Measurements from ENCODE around the gene DCUN1D2.

The DCUN1D2 gene

DNA sequence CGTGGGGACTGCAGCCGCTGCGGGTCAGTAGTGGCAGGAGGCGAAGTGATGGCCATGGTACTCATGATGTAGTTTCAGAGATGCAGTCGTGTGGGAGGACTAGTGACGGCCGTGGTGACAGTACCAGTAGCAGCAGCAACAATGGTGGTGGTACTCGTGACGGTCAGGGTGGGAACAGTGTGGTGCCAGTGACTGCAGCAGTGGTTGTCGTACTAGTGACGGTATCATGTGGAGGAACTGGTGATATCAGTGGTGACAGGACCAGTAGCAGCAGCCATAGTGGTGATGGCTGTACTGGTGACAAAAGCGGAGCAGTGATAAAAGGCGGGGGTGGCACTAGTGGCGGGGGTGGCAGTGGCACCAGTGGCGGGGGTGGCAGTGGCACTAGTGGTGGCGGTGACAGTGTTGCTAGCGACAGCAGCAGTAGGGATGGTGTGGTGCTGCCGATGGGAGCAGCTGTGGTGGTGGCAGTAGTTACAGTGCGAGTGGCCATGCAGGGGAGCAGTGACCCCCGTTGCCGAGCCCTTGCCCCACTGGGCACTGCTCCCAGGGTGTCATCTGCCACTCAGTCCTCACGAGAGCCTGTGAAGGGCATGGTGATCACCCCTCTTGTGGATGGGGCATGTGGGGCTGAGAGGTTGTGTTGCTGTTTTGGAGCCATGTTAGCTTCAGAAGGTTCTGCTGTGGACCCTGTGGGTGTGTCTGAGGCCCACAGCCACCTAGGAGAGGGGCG, 60.0 kb downstream of the DCUN1D2 start:
- H3K4me3 ChIP-seq (replicated peaks; ENCODE audit: low read depth, low read length), result no peak overlapping the region
- TF ChIP-seq, protein P1, sequence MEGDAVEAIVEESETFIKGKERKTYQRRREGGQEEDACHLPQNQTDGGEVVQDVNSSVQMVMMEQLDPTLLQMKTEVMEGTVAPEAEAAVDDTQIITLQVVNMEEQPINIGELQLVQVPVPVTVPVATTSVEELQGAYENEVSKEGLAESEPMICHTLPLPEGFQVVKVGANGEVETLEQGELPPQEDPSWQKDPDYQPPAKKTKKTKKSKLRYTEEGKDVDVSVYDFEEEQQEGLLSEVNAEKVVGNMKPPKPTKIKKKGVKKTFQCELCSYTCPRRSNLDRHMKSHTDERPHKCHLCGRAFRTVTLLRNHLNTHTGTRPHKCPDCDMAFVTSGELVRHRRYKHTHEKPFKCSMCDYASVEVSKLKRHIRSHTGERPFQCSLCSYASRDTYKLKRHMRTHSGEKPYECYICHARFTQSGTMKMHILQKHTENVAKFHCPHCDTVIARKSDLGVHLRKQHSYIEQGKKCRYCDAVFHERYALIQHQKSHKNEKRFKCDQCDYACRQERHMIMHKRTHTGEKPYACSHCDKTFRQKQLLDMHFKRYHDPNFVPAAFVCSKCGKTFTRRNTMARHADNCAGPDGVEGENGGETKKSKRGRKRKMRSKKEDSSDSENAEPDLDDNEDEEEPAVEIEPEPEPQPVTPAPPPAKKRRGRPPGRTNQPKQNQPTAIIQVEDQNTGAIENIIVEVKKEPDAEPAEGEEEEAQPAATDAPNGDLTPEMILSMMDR (IDR thresholded peaks at IDR 0.05; ENCODE audit: low read depth, low read length, missing control alignments), result no peak
- DNase-seq (ENCODE audit: extremely low read depth, low read depth), result no peak

DNA sequence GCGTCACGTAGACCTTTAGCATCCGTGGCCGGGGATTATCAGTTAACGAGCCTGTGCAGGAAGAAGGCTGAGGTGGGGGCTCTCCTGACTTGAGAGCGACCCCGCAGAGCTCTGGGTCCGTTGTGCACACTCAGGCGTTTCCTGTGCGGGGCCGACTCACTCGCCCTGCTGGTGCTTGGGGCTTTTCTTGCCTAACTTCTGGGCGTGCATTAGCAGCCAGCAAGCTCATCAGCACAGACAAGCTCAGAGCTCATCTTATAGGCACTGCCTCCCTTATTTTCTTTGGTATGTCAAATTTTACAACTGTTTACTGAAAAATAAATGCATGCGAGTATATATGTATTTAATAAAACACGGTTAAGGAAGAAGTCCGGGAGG, 60.9 kb downstream of the DCUN1D2 start:
- TF ChIP-seq, protein P1 (IDR thresholded peaks at IDR 0.05; ENCODE audit: low read depth, low read length, missing control alignments), result no peak
- no peak for DNase-seq (ENCODE audit: extremely low read depth, low read depth)
- H3K4me3 ChIP-seq (replicated peaks; ENCODE audit: low read depth, low read length), result no peak overlapping the region

DNA sequence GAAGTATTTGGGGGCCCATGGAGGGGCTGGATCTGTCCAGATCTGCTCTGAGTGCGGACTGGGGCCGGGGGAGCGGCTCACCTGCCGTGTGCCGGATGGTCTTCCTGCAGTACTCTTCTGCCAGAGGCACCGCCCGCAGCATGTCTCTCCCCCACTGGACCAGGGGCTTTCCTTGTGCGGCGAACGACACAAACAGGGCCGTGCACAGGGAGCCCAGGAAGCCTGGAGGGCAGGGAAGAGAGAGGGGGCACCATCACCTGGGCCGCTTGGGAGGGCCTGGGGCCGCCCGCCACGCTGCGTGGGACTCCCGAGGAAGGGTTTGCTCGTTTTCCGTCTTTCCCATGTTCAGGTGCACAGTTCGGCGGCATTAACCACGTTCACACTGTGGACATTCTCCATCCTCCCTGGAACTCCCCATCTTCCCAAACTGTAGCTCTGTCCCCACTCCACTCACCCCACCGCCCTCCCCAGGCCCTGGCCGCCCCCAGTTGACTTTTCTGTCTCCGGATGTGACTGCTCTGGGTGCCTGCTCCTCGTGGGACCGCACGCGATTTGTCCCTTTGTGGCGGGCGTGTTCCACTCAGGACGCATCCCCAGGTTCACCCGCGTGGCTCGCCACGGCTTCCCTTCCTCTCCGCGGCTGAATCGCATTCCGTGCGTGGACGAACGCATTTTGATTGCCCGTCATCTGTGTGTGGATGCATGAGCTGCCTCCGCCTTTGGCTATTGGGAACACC, 61.5 kb downstream of the DCUN1D2 start:
- H3K4me3 ChIP-seq (replicated peaks; ENCODE audit: low read depth, low read length), result no peak overlapping the region
- DNase-seq (ENCODE audit: extremely low read depth, low read depth), result no peak
- TF ChIP-seq, protein P1 (IDR thresholded peaks at IDR 0.05; ENCODE audit: low read depth, low read length, missing control alignments), result no peak

DNA sequence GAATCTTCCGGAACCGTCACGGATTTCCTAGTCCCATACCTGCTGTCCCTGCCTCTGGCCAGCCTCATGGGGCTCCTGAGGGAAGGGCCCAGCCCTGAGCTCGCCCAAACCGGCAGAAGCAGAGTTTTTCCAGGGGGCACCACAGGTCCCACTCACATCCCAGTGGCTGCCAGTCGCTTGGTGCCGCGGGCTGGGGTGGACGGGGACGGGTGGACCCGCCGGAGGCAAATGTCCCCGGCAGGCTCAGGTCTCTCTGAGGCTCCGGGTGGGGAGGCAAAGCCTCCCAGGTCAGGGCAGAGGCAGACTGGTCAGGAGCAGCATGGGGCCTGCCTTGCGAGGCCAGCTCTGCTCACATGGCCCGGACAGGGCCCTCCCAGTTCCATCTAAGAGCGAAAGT, 62.0 kb downstream of the DCUN1D2 start:
- TF ChIP-seq, protein P1 (IDR thresholded peaks at IDR 0.05; ENCODE audit: low read depth, low read length, missing control alignments), result no peak
- DNase-seq (ENCODE audit: extremely low read depth, low read depth), result no peak
- no peak overlapping the region for H3K4me3 ChIP-seq (replicated peaks; ENCODE audit: low read depth, low read length)

DNA sequence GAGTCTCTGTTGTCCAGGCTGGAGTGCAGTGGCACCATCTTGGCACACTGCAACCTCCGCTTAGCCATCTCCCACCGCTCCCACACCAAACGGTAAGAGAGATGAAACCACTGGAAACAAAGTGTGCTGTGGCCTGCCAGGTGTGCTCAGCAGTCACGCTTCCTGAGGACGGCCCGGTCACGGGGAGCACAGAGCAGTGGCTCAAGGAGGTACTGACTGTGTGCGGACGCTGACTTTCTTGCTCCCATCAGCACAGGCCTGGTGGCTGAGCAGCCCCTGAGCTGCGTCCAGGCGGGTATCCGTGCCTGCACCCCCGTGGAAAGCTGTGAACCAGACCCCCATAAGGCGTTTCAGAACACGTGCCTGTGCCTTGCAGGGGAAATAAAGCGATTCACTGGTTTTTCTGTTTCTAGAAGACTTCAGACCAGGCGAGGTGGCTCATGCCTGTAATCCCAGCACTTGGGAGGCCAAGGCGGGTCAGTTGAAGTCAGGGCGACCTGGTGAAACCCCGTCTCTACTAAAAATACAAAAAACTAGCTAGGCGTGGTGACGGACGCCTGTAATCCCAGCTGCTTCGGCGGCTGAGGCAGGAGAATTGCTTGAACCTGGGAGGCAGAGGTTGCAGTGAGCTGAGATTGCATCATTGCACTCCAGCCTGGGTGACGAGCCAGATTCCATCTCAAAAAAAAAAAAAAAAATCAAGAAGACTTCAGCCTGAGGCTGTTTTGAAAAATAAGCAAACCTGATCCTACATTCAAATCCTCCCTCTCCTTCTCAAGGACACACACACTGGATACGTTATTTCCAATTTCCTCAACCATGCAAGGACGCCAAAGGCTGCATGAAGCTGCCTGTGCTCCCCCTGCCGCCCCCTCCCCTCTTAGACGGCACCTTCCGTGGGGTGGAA, 62.7 kb downstream of the DCUN1D2 start:
- TF ChIP-seq, protein P1 (IDR thresholded peaks at IDR 0.05; ENCODE audit: low read depth, low read length, missing control alignments), result no peak
- no peak overlapping the region for H3K4me3 ChIP-seq (replicated peaks; ENCODE audit: low read depth, low read length)
- no peak for DNase-seq (ENCODE audit: extremely low read depth, low read depth)

DNA sequence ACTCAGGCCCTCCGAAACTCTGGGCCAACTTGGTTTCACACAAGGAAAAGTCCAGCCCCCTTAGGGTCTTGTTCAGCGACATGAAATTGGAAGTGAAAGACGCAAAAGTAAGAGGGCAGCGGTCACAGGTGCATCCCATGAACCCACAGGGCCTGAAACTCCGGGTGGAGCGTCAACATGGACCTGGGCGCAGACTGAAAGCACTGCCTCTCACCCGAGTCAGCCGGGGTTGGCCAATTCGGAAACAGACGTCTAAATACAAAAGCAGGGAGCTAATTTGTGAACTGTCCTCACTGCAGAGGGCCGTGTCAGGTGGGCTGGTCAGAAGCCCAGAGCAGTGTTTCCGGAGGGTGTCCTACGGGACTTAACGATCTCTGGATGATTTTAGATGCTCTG, 63.9 kb downstream of the DCUN1D2 start:
- TF ChIP-seq, protein P1 (IDR thresholded peaks at IDR 0.05; ENCODE audit: low read depth, low read length, missing control alignments), result no peak
- DNase-seq (ENCODE audit: extremely low read depth, low read depth), result no peak
- H3K4me3 ChIP-seq (replicated peaks; ENCODE audit: low read depth, low read length), result no peak overlapping the region
